ENCODE data around the gene LRRC8C.

Gene LRRC8C

GRCh38 chr1:89615676-89616598 is 17.0 kb upstream of the LRRC8C start:
- no peak overlapping the region for H3K4me3 ChIP-seq (ENCODE audit: low read length, poor library complexity, severe bottlenecking)
- H3K9me3 ChIP-seq (ENCODE audit: insufficient read depth, low read depth, low read length) = 0 out of 2 replicates have a peak, but pooled peaks cover 5% of the 10 kb centered on the region
- H3K4me1 ChIP-seq (ENCODE audit: insufficient read depth, low read length, poor library complexity, severe bottlenecking) = peaks cover 7% of the 10 kb centered on the region
- no peak overlapping the region for H2AFZ ChIP-seq (ENCODE audit: low read length)
- H3K4me2 ChIP-seq (ENCODE audit: low read depth, low read length, poor library complexity, severe bottlenecking) = no peak overlapping the region
- no peaks in the 10 kb centered on the region for H3F3A ChIP-seq (ENCODE audit: low read depth)
- H4K20me1 ChIP-seq (ENCODE audit: insufficient read depth, low read length, poor library complexity, severe bottlenecking) = no peaks in the 10 kb centered on the region
- H3K9ac ChIP-seq (ENCODE audit: low read depth, low read length, poor library complexity, severe bottlenecking) = no peak overlapping the region
- no peaks in the 10 kb centered on the region for H3K36me3 ChIP-seq (ENCODE audit: insufficient read depth, low read length)
- TF ChIP-seq EZH2phosphoT487 (IDR thresholded peaks at IDR 0.05; ENCODE audit: borderline replicate concordance) (no peak), CTCF (conservative IDR thresholded peaks at IDR 0.05; ENCODE audit: low read length) (peak; percentile 82)
- no peaks in the 10 kb centered on the region for H3K9me2 ChIP-seq (replicated peaks; ENCODE audit: low read depth, low read length)
- no peaks in the 10 kb centered on the region for H3K27me3 ChIP-seq (ENCODE audit: insufficient read depth, low read length, poor library complexity, severe bottlenecking)
- H3K79me2 ChIP-seq (ENCODE audit: insufficient read depth, low read length) = no peaks in the 10 kb centered on the region

- no peak overlapping the region for H2AFZ ChIP-seq (ENCODE audit: low read length)
- H3K27me3 ChIP-seq (ENCODE audit: insufficient read depth, low read length, poor library complexity, severe bottlenecking) = no peaks in the 10 kb centered on the region
- no peak overlapping the region for H3K9ac ChIP-seq (ENCODE audit: low read depth, low read length, poor library complexity, severe bottlenecking)
- no peaks in the 10 kb centered on the region for H4K20me1 ChIP-seq (ENCODE audit: insufficient read depth, low read length, poor library complexity, severe bottlenecking)
- no peaks in the 10 kb centered on the region for H3K9me2 ChIP-seq (replicated peaks; ENCODE audit: low read depth, low read length)
- no peak overlapping the region for H3K4me2 ChIP-seq (ENCODE audit: low read depth, low read length, poor library complexity, severe bottlenecking)
- H3K36me3 ChIP-seq (ENCODE audit: insufficient read depth, low read length) = no peaks in the 10 kb centered on the region
- no peak for TF ChIP-seq EZH2phosphoT487 (IDR thresholded peaks at IDR 0.05; ENCODE audit: borderline replicate concordance)
- TF ChIP-seq CTCF (conservative IDR thresholded peaks at IDR 0.05; ENCODE audit: low read length) = no peak
- H3K9me3 ChIP-seq (ENCODE audit: insufficient read depth, low read depth, low read length) = 0 out of 2 replicates have a peak, but pooled peaks cover 5% of the 10 kb centered on the region
- H3F3A ChIP-seq (ENCODE audit: low read depth) = no peaks in the 10 kb centered on the region
- no peak overlapping the region for H3K4me3 ChIP-seq (ENCODE audit: low read length, poor library complexity, severe bottlenecking)
- H3K79me2 ChIP-seq (ENCODE audit: insufficient read depth, low read length) = no peaks in the 10 kb centered on the region
- no peaks in the 10 kb centered on the region for H3K4me1 ChIP-seq (ENCODE audit: insufficient read depth, low read length, poor library complexity, severe bottlenecking)
These were observed 15.9 kb upstream of the LRRC8C start for GRCh38 chr1:89616844-89617627.

GRCh38 chr1:89620664-89621063 is 12.3 kb upstream of the LRRC8C start:
- Histone ChIP-seq H3K4me3 (ENCODE audit: low read length, poor library complexity, severe bottlenecking) (no peak overlapping the region), H3K27me3 (ENCODE audit: insufficient read depth, low read length, poor library complexity, severe bottlenecking) (no peaks in the 10 kb centered on the region), H3F3A (ENCODE audit: low read depth) (no peaks in the 10 kb centered on the region), H3K4me2 (ENCODE audit: low read depth, low read length, poor library complexity, severe bottlenecking) (no peak overlapping the region), H3K36me3 (ENCODE audit: insufficient read depth, low read length) (no peaks in the 10 kb centered on the region), H4K20me1 (ENCODE audit: insufficient read depth, low read length, poor library complexity, severe bottlenecking) (no peaks in the 10 kb centered on the region), H3K9me3 (ENCODE audit: insufficient read depth, low read depth, low read length) (0 out of 2 replicates have a peak, but pooled peaks cover 5% of the 10 kb centered on the region), H3K9ac (ENCODE audit: low read depth, low read length, poor library complexity, severe bottlenecking) (no peak overlapping the region), H3K9me2 (replicated peaks; ENCODE audit: low read depth, low read length) (no peaks in the 10 kb centered on the region), H2AFZ (ENCODE audit: low read length) (no peak overlapping the region), H3K79me2 (ENCODE audit: insufficient read depth, low read length) (no peaks in the 10 kb centered on the region), H3K4me1 (ENCODE audit: insufficient read depth, low read length, poor library complexity, severe bottlenecking) (no peaks in the 10 kb centered on the region)
- TF ChIP-seq EZH2phosphoT487 (IDR thresholded peaks at IDR 0.05; ENCODE audit: borderline replicate concordance) (no peak), CTCF (conservative IDR thresholded peaks at IDR 0.05; ENCODE audit: low read length) (no peak)
